Left ventricle myocardium superior (tissue), 1 donor: ENCODE results near the gene ZC3H4. TPM values are rescaled to one million over a fixed set of nuclear protein-coding genes. Genes with fewer than 3 reads are reported as not detected.
"Not testable (repeated sequence)": the region's sequence is repeated elsewhere in the genome, so short reads cannot be mapped to it uniquely, and the experiment has no call there.

Experiments used
- ATAC-seq: fragments of 200-7000 bp; cut with Tn5 transposase; one replicate; pipeline ENCODE4 v1.9.1; 2020; ENCODE audit warnings: mild to moderate bottlenecking, moderate library complexity
- DNase-seq: peaks from one replicate; pipeline ENCODE4 v3.0.0-alpha.2; 2020
- intact Hi-C: fragments of 100-400 bp; cut with micrococcal nuclease; formaldehyde crosslinking; loops from one replicate; pipeline ENCODE4 v1.11.0; 2022
- total RNA-seq: library from RNA; stranded (reverse); fragmentation: NEBNext Ultra II Directional; extraction: Animal tissue kit (Norgen Biotek cat#: 25700); gene quantifications from one replicate; pipeline ENCODE4 v1.2.1, GENCODE V29; 2021
- donor health status: DM: no; HTN: yes; CAD: no; lungs with severe emphysema.

The ZC3H4 gene
- total RNA-seq, 1 donor from 2014 or later = 22.1 TPM

DNA sequence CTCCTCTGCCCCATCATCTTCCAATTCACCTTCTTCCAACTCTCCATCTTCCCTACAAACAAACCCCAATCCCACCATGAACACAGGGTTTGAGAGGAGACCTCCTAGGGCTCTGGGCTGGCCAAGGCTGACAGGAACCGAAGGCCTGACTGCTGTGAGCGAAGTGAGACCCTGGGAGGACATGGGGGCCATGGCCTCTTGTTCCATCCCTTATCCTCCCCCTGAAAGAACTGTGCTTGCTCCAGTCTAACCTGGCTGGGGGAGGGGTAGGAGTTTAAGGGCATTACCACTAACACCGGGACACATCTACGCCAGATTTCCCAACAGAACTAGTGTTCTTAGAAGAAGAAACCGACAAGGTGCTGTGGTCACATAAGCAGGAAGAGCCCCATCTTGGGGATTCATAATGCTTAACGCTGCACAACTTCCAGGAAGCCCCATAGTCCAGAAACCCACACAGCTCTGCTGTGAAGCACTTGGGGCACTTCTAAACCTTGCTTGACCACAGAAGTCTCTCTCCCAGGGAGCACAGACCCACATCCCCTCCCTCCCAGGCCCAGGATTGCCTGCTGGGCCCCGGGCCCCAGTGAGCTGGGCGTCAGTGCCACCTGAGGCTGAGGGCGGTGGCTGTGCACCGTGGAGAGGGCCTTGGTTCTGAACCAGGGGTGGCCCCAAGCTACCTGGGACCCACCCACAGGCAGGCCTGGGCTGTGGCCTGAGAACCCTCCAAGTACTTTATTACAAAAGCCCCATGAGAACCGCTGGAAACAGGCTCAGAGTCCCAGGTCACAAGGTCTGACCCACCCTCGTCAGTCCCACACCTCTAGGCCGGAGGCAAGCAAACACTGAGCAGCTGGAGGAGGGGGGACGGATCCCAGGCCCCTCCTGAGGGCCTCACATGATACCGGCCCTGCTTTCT, 18.8 kb downstream of the ZC3H4 start:
- no peak for ATAC-seq
- intact Hi-C loops = no loop called here
- DNase-seq = peak; percentile 28

DNA sequence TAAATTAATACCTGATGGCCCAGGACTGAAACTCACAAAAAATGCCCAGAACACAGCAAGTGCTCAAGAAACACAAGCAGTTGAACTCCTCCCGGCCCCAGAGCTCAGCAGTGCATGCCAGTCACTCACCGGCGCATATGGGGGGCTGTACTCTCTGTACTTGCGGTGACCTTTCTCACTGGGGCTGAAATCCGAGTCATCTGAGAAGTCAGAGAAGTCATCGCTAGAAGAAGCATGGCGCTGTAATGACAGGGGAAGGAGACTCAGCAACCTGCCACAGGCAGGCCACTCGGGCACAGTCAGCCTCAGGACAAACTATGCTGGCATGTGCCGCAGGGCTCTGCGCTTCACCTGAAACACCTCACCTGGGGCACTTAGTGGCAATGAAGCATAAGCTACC, 19.7 kb downstream of the ZC3H4 start:
- ATAC-seq = no peak
- peak; percentile 17 for DNase-seq
- intact Hi-C loops = no loop called here

DNA sequence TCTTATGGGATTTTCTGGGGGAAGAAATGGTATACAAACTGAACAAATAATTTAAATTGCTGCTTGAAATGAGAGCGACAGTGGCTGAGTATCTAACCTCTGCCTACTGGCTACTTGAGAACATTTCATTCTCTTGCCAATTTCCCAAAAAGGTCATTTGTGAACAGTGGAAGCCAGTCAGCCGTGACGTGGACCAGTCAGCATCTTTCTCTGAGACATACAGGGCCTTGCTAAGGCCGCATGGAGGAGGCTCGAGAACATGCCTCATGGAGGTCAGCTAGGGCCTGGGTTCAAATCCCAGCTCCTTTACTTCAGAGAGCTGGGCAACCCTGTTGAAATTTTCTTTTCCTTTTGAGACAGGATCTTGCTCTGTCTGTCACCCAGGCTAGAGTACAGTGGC, 20.3 kb downstream of the ZC3H4 start:
- no peak for ATAC-seq
- intact Hi-C loops = no loop called here
- DNase-seq = peak; percentile 21

DNA sequence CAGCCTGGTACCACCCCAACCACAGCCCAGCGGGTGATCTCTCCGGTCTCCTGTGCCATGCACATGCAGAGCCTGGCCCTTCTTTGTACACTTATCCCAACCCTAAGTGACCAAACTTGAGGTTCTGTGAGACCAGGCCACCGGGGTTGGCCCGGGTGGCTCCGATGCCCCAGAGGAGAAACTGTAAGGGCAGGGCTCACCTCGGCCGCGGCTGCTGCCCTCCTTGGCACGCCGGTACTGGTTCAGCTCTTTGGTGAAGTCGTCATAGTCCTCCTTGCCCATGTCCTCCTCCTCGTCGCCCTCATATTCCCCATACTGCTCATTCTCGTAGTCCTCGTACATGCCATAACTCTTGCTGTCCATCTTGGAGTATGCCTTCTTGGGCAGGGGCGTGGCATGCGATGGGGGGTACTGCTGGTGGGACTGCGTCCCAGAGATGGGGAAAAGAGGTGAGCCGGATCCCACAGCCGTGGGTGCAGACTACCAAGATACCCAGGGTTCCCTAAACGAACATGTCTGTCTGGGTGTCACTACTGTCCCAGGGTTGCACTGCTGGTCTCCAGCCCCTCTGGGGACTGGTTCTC, 23.7 kb downstream of the ZC3H4 start:
- intact Hi-C loops = no loop called here
- peak; percentile 15 for DNase-seq
- no peak for ATAC-seq

DNA sequence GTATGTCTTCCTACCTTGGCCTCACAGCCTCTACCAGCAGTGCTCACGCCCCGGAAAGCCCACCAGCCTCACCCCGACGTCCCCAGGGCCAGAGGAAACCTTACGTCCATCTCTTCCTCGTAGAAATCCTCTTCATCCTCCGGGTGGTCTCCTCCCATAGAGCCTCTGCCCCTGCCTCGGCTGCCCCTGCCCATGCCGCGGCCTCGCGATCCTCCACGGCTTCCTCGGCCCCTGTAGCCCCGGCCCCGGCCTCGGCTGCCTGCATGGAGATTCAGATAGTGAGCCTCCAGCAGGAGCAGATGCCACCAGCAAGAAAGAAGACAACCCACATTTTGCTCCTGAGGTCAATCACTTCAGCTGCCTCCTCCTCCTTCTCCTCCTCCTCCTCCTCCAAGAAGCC, 27.3 kb downstream of the ZC3H4 start:
- peak; percentile 12 for DNase-seq
- ATAC-seq = no peak
- intact Hi-C loops = no loop called here

DNA sequence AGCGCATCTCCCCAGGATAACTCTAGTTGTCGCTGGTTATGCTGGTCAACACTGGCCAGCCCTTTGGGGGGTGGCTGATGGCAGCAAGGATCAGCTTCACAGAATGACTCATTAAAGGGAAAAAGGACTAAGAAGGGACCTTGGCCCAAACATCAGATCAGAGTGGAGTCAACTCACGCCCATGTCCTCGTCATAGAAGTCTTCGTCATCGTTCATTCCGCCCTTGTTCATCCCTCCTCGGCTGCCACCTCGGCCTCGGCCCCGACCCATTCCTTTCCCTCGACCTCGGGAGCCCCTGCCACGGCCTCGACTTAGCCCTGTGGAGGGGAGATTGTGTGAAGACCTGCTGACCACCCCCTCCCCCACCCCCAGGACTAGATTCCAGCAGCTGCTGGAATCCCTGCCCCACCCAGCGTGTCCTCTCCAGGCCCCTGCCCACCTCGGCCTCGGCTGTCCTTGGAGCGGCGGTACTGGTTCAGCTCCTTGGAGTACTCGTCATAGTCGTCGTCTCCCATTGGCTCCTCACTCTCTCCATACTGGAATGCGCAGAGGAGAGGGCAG, 28.6 kb downstream of the ZC3H4 start:
- ATAC-seq (no peak), DNase-seq (peak; percentile 10)
- intact Hi-C loops = no loop called here

DNA sequence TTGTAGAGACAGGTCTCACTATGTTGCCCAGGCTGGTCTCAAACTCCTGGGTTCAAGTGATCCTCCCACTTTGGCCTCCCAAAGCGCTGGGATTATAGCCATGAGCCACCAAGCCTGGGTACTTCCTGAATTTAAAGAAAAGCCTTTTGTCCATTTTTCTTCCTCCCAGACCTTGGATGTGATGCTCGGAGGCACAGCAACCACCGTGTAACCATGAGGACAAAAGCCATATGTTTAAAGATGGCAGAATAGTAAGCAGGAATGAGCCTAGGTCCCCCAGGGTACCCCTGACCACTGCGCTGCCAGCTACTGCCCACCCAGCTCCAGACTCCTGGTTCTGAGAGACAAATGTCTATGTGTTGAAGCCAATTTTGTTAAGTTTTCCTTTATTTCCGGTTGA, 31.1 kb downstream of the ZC3H4 start:
- ATAC-seq = no peak
- intact Hi-C loops = no loop called here
- no peak for DNase-seq

DNA sequence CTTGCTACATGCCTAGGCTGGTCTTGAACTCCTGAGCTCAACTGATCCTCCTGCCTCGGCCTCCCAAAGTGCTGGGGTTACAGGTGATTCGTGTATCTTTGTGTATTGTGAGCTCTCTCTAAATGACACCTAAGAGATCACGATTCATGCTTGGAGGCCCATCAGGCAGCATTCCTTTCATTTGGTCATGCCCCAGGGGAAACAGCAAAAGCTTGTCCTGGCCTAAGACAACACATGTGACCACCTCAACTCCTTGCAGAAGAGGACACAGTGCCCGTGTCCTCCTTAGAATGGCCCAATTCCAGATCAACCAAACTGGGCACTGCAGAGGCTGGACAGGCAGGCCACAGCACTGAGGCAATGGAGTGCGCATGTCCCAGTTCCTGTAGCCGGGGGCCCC, 32.5 kb downstream of the ZC3H4 start:
- no peak for ATAC-seq
- intact Hi-C loops = no loop called here
- no peak for DNase-seq

DNA sequence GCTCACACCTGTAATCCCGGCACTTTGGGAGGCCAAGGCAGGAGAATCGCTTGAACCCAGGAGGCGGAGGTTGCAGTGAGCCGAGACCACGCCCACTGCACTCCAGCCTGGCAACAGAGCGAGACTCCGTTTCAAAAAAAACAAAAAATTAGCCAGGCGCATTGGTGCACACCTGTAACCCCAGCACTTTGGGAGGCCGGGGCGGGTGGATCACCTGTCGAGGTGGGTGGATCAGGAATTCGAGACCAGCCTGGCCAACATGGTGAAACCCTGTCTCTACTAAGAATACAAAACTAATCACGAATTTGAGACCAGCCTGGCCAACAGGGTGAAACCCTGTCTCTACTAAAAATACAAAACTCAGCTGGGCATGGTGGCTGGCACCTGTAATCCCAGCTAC, 35.2 kb downstream of the ZC3H4 start:
- intact Hi-C loops = loop anchor here (2.0 kb wide), 1 partner anchor 46 kb away; no protein-coding TSS in a partner anchor
- ATAC-seq, DNase-seq: not testable (repeated sequence)

DNA sequence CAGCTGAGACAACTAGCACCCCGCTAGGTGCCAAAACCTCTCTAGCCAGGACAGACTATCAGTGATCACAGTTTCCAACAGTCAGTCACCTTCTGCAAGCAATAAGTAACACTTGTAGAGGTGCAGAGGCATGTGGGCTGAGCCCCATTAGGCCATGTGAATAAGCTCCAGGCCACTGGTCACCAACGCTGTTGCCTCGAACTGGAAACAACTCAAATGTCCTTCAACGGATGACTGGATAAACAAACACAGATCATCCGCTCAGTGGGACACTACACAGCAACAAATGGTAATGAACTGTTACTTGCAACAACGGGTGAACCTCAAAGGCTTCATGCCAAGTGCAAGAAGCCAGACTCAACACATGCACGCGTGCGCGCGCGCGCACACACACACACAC, 37.6 kb downstream of the ZC3H4 start:
- intact Hi-C loops = no loop called here
- peak; percentile 9 for ATAC-seq

DNA sequence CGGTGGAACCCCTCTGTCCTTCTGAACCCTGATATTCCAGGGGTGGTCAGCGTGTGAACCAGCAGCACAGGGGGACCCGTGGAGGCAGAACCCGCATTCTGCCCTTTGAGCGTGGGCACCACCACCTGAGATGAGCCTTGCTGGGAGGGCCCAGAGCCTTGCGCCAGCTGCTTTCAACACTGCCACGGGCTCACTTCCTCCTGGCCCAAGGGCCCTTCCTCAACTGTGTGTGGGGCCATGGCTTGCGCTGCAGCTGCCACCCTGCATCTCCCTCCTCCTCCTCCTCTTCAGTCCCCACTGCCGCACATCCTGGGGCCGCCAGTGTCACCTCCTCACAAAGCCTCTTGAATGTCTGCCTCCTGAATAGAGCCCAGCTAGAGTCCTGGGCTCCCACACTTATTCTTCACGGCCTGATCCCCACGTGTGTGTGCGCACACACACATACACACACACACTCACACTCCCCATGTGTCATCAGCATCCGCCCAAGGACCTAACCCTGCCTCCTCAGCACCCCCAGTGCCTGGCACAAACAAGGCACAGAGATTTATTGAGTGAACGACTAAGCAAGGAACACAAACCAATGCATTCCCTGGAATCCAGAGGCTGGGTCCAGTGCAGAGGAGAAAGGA, 38.3 kb downstream of the ZC3H4 start:
- intact Hi-C loops = no loop called here
- peak; percentile 12 for ATAC-seq
- peak; percentile 45 for DNase-seq

More for the DNA sequence above, 37.6 kb downstream of the ZC3H4 start:
- DNase-seq = peak; percentile 6

DNA sequence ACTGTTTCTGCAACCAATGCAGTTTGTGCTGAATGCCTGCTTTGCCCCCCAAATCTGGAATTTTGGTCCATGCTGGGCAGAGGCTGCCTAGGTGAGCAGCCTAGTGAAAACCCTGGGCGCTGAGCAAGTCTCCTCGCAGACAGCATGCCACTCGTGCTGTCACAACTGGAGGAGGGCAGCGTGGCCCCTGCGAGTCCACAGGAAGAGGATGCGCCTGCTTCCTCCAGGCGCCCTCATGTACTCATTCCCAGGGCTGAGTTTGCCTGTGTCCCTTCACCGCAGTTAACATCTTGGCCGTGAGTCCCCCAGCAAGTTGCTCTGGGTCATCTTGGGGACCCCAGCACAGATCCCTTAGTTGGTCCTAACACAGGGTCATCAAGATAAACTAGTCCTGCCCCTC, 39.0 kb downstream of the ZC3H4 start:
- no peak for DNase-seq
- no peak for ATAC-seq
- intact Hi-C loops = no loop called here

DNA sequence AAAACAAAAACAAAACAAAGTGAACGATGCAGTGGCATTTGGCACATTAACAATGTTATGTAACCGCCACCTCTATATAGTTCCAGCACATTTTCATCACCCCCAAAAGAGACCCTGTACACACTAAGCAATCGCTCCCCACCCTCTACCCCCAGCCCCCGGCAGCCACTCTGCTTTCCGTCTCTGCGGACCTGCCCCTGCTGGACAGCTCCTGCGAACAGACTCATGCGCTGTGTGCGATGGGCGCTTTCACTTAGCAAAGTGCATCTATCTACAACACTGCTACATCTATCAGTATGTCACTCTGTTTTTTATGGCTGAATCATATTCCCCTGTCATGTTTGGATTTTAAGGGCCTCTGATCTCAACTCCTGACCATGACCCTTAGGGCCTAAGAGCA, 40.0 kb downstream of the ZC3H4 start:
- intact Hi-C loops = no loop called here
- no peak for DNase-seq
- no peak for ATAC-seq

DNA sequence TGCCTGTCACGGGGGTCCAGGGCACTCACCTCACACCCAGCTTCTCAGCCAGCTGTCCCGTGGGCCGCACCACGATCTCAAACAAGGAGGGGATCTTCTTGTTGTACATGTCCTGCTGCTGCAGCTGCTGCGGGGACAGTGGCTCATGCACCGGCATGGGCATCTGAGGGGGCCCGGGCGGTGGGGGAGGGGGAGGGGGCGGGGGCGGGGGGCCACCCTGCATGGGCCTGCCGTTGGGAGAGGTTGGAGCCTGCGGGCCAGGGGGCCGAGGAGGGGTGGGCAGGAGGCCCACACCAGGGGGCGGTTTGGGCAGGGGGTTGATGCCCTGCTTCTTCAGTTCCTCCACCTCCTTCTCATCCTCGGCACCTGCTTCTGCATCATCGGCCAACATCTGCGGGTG, 41.3 kb downstream of the ZC3H4 start:
- DNase-seq (no peak), ATAC-seq (no peak)

DNA sequence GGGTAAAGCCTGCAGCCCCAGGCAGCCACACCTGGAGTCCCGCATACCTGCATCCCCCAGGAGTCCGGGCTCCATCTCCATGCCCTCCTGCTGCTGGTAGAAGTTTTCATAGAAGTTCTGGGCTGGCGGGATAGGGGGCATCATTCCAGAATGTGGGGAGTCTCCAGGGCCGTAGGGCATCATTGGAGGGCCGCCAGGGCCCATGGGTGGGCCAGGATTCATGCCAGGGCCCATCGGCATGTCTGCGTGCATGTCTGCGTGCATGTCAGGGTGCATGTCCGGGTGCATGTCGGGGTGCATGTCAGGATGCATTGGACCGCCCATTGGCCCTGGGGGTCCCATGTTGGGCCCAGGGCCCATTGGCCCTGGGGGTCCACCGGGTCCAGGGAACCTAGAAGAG, 41.8 kb downstream of the ZC3H4 start:
- intact Hi-C loops = no loop called here
- no peak for DNase-seq
- ATAC-seq = no peak

More for the DNA sequence above, 41.3 kb downstream of the ZC3H4 start:
- intact Hi-C loops = no loop called here

DNA sequence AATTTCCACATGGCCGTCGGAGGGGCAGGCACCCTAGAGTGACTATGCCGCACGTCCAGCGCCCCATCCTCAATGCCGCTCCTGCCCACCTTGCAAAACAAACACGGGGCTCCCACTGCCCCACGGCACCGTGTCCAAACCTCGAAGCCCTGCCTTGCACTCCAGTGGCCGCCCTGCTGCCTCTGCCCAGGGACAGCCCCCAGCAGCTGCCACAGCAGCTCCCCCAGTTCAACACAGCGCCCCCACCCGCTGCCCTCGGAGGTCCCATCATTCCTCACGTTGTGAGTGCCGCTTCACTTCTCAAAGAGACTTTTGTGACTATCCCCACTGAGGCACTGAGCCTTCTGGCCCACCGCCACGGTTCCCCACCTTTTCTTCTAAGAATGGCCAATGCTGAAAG, 42.8 kb downstream of the ZC3H4 start:
- intact Hi-C loops = no loop called here
- no peak for DNase-seq
- ATAC-seq = no peak

DNA sequence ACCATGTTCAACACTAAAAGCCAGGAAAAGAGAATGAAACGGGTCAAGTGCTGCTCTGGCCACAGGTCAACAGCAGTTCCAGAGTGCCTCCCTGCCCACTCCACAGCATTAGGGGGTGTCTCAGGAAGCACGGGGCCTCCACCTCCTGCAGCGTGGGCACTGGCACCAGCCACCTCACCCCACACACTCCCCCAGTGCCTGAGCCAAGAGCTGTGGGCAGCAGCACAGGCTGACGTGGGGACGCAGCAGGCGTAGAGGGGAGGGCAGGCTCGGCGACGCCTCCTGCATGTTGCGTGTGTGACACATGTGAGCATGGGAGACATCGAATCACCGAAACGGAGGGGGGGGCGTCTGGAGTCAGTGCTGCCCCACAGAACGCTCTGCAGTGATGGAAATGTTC, 43.8 kb downstream of the ZC3H4 start:
- DNase-seq (peak; percentile 31), ATAC-seq (no peak)
- intact Hi-C loops = no loop called here

DNA sequence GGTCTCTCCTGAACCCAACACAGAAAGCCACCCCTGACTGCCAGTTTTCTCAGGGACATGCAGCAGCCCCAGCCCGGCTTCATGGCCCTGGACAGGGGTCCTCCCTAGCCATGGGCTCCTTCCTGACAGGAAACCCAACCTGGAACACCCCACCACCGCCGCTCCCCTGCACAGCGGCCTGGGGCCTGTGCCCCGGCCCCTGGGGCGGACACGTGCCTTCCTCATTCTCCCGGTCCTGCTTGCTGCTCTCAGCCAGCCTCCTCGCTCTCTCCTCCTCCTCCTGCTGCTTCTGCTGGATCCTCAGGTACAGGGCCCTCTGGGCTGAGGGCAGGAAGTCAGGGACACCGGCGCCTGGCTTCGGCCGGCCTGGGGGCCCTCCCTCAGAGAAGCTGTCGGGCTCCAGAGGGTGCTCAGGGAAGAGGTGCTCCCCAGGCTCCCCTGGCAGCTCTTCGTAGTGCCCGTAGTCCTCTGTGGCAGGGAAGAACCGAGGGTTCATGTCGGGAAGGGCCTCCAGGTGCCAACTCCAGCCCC, 44.6 kb downstream of the ZC3H4 start:
- intact Hi-C loops = no loop called here
- peak; percentile 13 for DNase-seq
- no peak for ATAC-seq

DNA sequence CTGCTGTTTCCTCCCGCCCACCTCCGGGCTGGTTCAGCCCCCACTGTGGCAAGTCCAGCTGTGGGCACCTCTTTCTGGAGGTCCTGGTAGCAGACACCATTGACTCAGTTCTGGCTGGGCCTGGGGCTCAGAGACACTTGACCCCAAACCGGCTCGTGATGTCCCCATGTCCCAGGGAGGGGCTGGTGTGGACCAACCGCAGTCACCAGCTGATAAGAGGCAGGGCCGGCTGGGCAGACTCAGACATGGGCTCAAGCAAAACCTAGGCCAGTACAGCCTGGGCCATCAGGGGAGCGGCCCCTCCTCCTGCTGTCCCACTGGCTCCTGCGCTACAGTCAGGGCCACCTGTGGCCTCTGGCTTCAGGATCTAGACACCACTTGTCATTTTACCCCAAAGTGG, 45.3 kb downstream of the ZC3H4 start:
- ATAC-seq = no peak
- intact Hi-C loops = no loop called here
- peak; percentile 18 for DNase-seq
